NCI-H2171 (cell line): ENCODE measurements around the gene PTPRC.

Experiments
- DNase-seq: peaks from one replicate; lab custom pipeline; 2025; lab: John Stamatoyannopoulos, UW

PTPRC gene

GRCh38 chr1:198622001-198622400, 16.8 kb upstream of the PTPRC start:
- DNase-seq, result no peak

DNA sequence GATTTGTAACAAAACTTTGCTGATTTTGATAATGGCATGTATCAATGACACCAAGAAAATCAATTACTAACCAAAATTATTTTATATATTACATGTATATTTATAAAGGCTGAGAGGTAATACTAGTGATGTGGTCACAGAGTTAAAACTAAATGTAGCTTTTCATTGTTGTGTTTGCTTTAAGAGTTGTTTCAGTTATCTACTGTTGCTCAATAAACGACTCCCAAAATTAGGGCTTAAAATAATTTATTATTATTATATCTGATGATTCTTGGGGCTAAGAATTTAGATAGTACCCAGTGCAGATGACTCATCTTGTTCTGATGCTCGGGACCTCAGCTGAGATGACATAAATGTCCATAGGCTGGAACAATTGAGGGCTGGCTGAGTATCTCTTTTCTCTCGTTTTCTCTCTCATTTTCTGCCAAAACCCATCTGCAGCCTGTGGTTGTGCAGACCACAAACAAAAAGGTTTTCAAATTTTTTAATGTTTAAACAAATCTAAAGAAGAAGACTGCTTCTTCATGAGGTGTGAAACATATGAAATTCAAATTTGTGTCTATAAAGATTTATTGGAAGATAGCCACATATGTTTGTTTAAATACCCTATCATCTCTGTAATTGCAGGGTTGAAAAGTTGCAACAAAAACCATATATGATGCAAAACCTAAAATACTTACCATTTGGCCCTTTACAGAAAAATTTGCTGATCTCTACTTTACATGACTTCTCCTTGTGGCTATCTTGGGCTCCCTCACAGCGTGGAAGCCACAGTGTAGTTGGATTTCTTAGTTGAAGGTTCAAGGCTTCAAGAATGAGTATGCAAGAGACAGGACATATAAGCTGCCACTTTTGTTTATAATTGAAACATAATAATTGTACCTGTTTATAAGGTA, 14.8 kb upstream of the PTPRC start:
- no peak for DNase-seq

GRCh38 chr1:198624648-198624980, 14.2 kb upstream of the PTPRC start:
- no peak for DNase-seq

DNA sequence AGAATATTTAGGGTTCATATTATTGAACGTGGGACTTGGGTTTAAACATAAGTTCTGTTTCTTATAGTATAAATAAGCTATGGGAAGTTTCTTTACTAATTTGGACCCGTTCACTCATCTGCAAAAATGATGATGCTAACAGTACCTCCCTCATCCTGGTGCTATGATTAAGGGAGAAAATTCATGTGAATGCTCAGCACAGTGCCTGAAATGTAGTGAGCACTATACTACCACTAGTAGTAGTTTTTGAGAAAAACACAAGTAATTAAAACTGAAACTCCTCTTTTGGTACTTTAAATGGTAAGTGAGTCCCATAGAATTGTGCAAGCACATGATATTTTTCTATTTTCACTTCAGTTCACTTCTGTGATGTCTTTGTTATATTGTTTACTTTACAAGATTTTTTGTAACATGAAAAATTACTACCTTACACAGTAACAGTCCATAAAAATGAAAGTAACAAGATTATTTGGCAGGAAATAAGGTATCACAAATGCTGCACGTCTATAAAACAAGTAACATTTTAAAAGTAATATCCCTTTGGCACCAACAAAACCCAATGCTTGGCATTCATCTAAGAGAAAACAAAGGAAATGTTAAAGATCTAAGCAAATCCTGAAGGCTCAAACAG, 11.3 kb upstream of the PTPRC start:
- no peak for DNase-seq

GRCh38 chr1:198628067-198628455, 10.8 kb upstream of the PTPRC start:
- no peak for DNase-seq

DNA sequence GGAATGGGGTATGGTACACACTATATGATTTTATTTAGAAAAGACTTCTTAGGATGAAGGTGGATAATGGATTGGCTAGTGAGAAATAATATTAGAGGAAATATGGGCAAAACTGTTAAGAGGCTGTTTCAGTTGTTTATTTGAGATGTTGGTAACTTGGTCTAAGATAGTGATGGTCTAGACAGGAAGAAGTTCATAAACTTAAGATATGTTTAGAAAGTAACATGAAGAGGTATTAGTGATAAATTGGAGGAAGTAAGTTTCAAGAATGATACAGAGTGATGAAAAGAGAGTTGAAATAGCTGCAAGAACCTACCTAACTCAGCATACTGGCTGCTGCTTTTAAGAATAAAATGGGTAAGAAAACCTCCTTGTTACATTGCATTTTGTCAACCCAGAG, 9.2 kb upstream of the PTPRC start:
- DNase-seq, result no peak

DNA sequence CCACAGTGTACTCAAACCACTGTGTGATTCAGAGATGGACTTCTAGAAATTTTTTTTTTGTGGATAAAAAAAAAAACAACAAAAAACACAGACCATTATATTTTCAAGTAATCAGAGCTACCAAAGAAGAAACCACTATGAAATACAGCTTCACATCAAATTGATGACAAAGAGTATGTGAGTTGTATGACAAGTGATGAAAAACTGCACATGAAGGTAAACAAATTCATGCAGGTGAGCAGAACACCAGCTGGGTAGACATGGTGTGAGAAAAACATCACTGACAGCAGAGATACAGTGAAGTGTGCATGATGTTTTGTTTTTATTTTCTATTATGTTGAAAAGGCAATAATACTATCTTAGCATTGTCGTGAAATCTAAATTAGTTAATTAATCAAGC, 8.0 kb upstream of the PTPRC start:
- no peak for DNase-seq

GRCh38 chr1:198631292-198631691, 7.5 kb upstream of the PTPRC start:
- no peak for DNase-seq

GRCh38 chr1:198632007-198632406, 6.8 kb upstream of the PTPRC start:
- no peak for DNase-seq

DNA sequence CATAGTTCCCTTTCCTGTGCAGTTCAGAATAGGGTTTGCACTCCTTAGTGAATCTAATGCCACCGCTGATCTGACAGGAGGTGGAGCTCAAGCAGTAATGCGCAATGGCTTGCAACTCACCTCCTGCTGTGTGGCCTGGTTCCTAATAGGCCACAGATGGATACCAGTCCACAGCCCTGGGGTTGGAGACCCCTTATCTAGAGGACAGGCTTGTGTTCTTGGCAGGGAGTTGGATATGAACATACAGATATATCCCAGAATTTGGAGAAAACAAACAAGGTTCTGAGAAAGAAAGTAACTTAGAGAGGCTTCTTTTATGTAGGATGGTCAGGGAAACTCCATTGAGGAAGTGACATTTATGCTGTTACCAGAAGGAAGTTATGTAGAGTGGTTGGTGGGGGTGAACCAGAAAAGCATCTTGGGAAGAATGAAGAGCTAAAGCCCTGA, 5.1 kb upstream of the PTPRC start:
- no peak for DNase-seq

- DNase-seq, result no peak
Observed at GRCh38 chr1:198635964-198636363, 2.9 kb upstream of the PTPRC start.

DNA sequence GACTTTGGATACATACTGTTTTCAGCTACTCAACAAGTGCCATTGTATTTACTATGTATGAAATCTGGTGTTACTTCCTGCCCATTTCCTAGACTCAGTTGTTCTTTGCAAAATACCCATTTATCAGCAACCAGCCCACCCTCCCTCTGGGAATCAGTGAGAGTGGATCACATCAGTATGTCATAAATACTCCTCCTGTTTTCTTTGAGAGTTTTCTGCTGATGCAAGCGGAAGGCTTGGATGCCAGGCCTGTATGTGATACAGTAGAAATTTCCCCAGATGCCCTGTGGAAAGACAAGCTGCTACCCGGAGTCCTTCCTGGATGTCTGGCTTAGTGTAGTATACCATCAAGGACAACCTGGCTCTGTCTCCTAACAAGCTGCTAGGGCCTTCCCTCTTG, 2.4 kb upstream of the PTPRC start:
- DNase-seq, result no peak

- no peak for DNase-seq
Observed at GRCh38 chr1:198637157-198637556, 1.7 kb upstream of the PTPRC start.

- DNase-seq, result no peak
Observed at GRCh38 chr1:198637916-198638437, 863 bp upstream of the PTPRC start.

DNA sequence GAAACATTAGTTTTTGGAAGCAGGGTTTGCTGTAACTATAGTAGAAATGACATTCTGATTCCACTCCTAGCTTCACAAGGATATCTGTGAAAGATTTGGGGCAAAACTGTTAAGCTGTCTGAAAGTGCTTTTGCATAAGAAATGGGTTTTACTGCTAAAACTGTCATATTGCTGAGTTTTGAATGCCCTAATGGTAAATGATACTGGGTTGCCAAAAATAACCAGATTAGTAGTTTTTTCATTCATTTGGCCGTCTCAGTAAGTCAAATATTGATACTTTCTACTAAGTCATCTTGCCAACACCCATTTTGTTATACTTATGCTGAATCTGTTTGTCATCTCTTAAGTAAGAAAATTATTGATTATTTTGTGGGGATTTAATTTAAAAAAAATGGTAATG, 399 bp upstream of the PTPRC start:
- no peak for DNase-seq

DNA sequence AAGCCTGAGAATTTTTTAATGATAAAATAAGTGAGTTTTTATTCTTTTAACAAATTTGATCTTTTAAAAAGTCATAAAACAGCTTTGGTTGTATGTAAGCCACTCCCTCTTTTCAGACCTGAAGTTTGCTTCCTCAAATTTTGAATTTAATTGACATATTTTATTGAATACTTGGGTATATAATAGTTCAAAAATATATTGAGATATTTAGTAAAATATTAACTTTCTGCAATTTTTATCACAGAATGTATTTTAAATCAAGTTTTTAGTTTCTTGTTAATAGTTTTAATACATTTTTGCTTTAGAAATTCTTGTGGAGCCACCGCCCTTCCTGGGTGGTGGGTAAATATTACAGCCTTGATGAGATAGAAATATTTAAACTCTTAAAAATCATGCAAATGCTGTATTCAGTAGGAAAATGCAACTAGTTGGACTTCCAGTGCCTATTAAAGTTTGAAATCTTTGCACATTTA, 867 bp downstream of the PTPRC start:
- DNase-seq, result no peak

DNA sequence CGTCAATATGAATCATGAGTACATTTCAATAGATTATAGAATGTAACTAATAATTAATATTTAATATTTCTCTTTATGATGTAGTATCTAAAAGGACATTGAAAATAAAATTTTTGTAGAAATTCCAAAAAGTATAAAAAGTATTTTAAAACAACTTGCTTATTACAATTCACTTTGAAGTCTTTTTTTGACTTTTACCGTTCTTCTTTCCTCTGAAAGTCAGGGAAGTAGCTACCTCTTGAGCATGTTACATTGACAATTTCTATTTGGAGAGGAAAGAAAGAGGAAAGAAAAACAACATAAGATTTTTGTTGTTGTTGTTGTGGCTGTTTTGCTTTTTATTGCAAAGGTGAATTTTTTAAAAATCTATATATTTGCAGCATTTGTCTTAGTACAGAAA, 1.3 kb downstream of the PTPRC start:
- no peak for DNase-seq

DNA sequence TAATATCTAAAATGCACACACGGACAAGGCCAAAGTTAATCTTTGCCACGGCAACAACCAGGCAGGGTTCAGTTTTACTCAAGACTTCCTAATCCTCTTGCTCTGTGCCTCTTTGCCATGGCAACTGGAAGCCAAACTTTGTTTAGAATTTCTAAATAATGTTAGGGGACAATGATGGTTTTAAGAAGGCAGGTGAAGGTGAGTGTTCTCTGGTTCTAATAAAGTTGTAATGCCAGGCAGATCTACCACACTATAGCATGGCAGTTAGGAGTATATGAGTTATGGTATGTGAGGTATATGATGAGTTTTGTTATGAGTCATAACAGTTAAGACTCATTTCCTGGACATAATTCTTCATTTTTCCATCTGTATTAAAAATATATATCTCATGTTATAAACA, 2.7 kb downstream of the PTPRC start:
- no peak for DNase-seq

DNA sequence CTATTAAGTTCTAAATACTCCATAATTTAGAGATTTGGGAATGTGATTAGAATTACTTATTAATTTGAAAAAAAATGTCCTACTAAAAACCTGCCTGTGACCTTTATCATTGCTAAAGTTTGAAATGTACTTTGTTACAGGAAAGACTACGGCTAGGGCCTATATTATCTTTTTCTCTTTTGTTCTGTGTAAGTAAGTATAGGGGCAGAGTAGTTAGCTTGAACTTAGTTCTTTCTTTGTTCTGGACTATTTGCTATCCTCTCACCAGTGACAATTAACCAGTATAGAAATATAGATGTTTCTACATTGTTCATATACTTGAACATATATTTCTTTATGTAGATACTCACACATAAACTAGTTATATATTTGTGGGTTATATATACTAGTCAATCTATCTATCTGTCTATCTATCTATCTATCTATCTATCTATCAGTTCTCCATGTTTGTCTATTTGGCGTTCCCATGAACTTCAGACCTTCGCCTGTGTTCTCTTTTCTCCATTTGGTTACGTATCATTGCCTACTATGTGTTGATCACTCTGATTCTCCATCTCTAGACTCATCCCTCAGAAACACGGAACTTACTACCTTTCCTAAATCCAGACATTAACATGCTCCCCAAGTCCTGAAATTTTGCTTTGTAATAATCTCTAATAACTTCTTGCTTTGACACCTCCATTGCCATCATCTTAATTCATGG, 3.3 kb downstream of the PTPRC start:
- DNase-seq, result no peak

DNA sequence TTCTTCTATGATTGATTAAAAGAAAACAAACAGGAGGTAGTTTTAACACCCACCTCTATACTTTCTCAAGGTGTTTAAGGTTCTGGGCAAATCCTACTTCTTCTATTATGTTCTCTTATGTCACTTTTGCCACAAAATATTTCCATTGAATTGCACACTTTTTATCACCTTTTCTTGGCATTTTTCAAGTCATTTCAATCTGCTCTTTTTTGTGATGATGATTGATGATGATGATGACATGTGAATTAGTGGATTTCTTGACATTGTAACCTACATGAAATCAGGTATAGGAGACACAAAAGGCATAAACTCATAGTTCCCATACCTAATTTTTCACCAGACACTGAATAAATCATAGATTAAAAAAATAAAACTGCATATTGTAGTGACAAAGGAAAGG, 4.1 kb downstream of the PTPRC start:
- DNase-seq, result no peak

DNA sequence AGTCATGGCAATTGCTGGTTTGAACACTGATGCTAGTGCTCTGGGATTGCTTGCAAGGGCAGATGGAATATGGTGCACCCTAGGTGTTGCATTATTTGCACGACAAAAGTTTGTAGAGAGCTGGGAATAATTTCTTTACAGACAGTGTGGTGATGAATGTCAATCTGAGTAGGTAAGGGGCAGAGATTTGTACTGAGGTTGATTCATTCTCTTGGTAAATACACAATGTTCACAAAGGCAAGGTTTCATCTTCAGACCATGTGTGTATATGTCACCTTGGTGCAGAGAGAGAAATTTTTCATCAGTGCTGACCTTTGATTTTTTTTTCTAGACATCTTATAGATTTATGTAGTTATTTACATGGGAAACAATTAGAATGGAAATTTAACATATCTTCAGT, 5.0 kb downstream of the PTPRC start:
- no peak for DNase-seq

DNA sequence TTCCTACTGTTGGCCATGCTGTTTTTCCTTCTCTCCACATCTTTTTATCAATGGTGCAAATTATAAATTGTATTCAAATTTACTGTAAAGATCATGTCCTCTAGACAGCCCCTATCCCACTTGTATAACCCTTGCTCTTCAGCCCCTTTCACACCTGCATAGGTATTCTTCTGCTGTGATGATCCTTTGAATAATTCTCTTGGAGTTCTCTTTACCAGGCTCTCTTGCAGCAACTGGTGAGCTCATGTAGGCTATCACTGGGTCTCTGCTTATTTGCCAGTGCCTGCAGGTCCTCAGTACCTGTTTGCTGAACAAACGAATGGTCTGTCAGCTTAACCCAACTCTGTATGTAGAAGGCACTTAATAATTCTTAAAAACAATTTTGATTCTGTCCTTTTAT, 8.2 kb downstream of the PTPRC start:
- no peak for DNase-seq

GRCh38 chr1:198648592-198648991, 9.8 kb downstream of the PTPRC start:
- no peak for DNase-seq
